Fibroblast of the aortic adventitia (primary cell): ENCODE measurements around the gene NLRP8. TPM values are rescaled to one million over a fixed set of nuclear protein-coding genes. Genes with fewer than 3 reads are reported as not detected.

ENCODE experiments used
- DNase-seq: peaks from one replicate; pipeline ENCODE4 v3.0.0-alpha.2; 2010; ENCODE audit warnings: low read depth
- H3K4me3 ChIP-seq: 2 replicates; pipeline ENCODE4 v1.5.1; 2011; ENCODE audit warnings: low read depth, mild to moderate bottlenecking, control low read depth, low read length, moderate library complexity
- total RNA-seq: library from RNA; depleted of rRNA; stranded (reverse); fragments of >200 nt; gene quantifications from 2 replicates; pipeline ENCODE4 v1.2.3, GENCODE V29; 2012; ENCODE audit warnings: low replicate concordance
- TF ChIP-seq, protein P1 (sequence below): IDR thresholded peaks from 2 replicates; pipeline ENCODE4 v1.5.1; 2011; ENCODE audit warnings: mild to moderate bottlenecking, low read length, control low read depth, inconsistent platforms; ENCODE audit not compliant: insufficient read depth

Gene NLRP8
- total RNA-seq, 1 donor, result not detected

GRCh38 chr19:55959996-55960675, 12.5 kb downstream of the NLRP8 start:
- TF ChIP-seq, protein P1, sequence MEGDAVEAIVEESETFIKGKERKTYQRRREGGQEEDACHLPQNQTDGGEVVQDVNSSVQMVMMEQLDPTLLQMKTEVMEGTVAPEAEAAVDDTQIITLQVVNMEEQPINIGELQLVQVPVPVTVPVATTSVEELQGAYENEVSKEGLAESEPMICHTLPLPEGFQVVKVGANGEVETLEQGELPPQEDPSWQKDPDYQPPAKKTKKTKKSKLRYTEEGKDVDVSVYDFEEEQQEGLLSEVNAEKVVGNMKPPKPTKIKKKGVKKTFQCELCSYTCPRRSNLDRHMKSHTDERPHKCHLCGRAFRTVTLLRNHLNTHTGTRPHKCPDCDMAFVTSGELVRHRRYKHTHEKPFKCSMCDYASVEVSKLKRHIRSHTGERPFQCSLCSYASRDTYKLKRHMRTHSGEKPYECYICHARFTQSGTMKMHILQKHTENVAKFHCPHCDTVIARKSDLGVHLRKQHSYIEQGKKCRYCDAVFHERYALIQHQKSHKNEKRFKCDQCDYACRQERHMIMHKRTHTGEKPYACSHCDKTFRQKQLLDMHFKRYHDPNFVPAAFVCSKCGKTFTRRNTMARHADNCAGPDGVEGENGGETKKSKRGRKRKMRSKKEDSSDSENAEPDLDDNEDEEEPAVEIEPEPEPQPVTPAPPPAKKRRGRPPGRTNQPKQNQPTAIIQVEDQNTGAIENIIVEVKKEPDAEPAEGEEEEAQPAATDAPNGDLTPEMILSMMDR, result no peak
- no peak for DNase-seq
- H3K4me3 ChIP-seq, result no peak overlapping the region

GRCh38 chr19:55962186-55962585, 14.6 kb downstream of the NLRP8 start:
- DNase-seq, result no peak
- TF ChIP-seq, protein P1, result no peak
- no peak overlapping the region for H3K4me3 ChIP-seq

GRCh38 chr19:55973982-55974381, 26.4 kb downstream of the NLRP8 start:
- no peak for DNase-seq
- no peak overlapping the region for H3K4me3 ChIP-seq
- TF ChIP-seq, protein P1, result no peak

- DNase-seq, result no peak
- TF ChIP-seq, protein P1, result no peak
- H3K4me3 ChIP-seq, result no peak overlapping the region
Observed at GRCh38 chr19:55980415-55980814, 32.8 kb downstream of the NLRP8 start.

DNA sequence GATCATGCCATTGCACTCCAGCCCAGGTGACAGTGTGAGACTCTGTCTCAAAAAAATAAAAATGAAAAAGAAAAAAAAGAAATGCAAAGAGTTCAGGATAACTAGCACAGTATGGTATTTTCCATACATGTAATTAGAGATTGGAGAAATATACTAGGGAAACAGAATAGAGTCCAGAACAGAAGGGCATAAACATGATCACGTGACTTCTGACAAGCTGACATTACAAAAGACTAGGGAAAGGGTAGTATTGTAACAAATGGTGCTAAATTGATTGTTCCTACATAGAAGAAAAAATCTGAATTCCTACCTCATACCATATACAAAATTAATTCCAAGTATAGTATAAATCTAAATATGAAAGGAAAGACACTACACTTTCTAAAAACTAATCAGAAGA, 37.6 kb downstream of the NLRP8 start:
- H3K4me3 ChIP-seq, result no peak overlapping the region
- TF ChIP-seq, protein P1, result no peak
- no peak for DNase-seq

- no peak for DNase-seq
- TF ChIP-seq, protein P1, result no peak
- no peak within 1 kb of the TSS for H3K4me3 ChIP-seq
Observed at GRCh38 chr19:55986487-55986886, 38.9 kb downstream of the NLRP8 start, which contains the start of gene NLRP5. Gene NLRP5, plus strand, starts transcription at chr19:55986775.

- H3K4me3 ChIP-seq, result no peak overlapping the region
- DNase-seq, result no peak
- TF ChIP-seq, protein P1, result no peak
Observed at GRCh38 chr19:55990831-55991230, 43.2 kb downstream of the NLRP8 start.
